Astrocyte of the hippocampus (primary cell): Measurements from ENCODE around the gene ADCY5.

Experiments used
- DNase-seq: peaks from one replicate; pipeline ENCODE4 v3.0.0; 2011; ENCODE audit warnings: low read depth, low spot score

The ADCY5 gene

DNA sequence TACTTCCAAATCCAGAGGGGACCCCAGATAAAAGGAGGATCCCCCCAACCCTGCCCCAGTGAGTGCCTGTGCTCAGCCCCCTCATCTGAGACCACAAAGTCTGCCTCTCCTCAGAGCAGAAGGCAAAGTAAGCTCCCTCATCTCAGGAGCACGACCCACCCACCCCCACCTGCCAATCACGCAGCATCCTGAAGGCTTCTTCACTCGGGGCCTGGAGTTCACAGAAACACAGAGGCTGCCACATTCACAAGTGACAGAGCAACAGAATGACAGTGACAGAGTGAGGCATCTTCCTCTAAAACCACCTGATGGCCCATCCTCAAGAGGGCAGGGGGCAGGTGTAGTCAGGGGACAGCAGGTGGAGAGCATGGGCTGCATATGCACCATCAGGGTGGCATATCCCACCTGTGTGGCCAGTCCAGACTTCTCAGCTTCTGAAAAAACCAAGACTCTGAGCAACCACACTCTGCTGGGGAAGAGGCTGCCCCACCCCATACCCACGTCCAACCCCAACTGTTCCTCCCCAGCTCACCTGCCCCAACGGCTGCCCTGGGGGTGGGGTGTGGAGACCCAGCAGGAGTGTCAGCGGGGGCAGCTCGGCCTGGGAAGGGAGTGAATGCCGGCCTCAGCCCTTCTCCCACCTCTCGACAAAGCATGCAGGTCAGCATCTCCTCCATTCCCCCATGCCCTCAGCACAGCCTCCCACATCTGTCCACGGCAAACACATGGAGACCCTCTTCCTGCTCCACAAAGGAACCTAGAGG lies 19.3 kb downstream of the ADCY5 start:
- no peak for DNase-seq

DNA sequence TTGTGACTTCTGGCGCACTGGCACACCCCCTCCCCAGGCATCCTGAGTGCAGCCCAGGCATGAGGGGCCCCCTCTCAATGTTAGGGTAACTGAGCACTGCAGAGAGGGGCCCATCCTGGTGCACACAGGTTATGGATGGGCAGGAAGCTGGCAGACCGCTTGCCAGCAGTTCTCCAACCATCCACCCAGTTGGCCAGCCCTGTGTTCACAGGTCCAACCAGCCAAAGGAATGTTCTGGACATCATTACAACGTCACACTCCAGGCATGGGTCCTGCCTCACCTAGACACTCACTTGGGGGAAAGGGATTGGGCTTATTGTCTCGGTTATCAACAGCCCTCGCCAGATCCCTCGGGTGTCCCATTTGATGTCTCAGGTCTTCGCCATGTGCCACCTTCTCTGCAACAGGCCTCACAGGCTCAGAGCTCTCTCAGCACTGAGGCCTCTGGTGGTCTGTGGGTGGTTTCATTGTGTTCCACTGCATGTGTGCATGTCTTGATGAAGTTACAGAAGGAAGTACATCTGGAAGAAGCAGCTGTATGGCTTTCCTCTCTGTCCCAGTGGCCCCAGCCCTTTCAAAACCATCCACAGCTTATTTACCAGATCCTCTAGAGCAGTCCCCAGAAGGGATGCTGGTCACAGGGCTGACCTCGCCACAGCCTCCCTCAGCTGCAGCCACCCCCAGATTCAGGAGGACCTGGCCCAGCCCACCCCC lies 23.7 kb downstream of the ADCY5 start:
- no peak for DNase-seq

DNA sequence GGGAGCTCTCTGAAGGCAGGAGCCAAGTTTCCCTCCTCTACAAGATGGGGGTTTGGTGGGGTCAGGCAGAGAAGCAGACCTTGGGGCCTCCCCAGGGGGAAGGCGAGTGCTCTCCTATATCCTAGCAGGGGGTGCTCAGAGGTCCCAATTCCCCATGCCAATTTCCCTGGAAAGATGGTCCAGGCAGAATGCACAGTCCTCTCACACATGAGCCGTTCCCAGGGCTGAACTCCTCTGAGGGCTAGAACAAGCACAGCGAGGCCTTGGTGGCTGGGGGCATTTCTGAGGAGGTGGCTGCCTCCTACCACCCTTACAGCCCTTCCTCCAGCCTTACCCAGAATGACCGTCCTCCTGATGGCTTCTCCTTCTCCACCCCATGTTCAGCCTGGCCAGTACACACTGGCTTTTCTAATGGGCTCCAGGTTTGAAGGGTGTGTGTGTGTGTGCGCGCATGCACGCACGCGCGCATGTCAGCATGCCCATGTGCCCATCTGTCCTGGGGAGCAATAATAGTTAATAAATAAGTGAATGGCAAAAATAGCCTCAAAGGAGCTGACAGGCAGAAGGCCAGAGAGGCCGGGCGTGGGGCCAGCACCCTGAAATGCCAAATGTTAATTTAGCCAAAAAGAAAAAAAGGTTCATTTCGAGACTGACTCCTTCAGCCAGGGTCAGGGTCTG lies 24.4 kb downstream of the ADCY5 start:
- no peak for DNase-seq

DNA sequence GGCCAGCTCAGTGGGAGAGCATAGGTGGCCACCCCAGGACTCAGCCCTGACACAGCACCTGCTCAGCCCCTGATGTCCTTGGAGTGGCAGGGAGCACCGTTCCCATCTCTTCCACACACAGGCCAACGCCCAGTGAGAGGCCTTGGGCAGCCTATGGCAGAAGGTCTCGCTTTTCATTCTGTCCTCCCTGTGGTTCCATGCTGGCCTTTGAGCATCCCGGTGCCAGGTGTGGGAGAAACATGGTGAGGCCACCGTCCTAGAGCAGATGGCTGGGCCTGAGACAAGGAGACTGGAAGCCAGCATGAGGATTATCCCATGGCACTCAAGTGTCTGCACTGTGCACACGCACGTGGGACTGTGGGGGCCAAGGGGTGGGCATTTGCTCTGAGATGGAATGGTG lies 25.1 kb downstream of the ADCY5 start:
- DNase-seq = no peak

DNA sequence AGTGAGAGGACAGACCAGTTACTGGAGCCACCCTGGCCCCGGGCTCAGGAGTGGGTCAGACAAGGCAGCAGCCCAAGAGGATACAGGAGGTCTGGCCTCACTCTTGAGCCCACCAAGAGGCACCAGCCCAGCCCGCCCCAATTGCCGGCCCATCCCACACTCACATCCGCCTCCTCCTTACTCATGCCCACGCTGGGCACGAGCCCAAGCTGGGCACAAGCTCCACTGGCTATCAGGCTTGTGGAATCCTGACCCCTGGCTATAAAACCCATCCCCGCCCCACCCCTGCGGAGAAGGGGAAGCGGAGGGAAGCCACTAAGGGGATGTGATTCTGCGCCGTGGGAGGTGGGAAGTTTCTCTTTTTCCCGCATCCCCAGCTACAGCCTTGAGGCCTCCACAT lies 25.9 kb downstream of the ADCY5 start:
- DNase-seq = peak; percentile 28

DNA sequence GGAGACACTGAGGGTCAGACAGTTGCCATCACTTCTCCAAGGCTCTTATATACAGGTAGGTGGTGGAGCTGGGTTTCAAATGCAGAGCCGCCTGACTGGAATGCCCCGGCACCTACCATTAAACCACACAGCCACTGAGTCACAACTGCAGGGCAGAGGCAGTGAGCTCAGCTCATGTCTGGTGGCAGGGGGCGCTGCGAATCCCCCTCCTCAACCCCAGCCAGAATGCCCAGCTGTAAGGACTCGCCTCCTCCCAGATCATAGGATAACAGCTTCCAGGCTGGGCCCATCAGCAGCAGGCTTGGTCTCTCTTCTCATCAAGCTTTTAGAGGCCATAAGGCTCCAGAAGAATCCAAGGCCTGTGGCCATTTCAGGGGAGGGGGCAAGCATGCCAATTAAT lies 26.4 kb downstream of the ADCY5 start:
- no peak for DNase-seq

DNA sequence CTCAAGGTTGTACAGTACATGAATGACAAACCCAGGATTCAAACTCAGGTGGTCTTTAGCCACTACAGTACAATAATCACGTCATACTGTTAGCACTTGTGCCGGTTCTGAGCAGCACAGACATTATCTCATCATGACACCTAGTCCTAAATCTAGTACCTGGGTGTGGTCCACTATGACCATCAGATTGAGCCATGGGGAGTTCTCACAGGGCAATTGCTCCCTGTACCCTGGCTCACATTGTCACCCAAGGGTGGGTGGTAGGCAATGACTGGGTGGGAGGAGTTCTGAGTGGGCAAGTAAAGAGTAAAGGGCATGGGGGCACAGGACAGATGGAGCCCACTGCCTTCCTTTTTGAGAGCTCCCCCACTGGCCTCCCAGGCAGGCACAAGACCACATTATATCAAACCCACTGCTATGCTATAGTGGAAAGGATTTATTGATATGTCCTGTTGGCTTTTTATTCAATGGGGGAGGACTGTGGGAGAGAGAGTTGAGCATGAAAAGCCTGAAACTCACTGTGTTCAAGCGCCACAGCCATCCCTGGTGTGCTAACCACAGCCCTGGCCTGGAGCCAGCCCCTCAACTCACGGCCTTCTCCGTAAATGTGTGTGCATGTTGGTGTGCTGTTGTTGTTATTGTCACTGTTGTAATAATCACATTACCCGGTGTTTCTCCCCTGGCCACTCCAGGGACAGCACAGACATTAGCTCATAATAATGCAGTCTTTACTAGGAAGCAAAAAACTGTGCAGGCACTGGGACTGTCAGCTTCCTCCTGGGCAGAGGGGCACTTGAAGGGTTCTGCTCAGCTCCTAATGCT lies 27.3 kb downstream of the ADCY5 start:
- DNase-seq = peak; percentile 83

DNA sequence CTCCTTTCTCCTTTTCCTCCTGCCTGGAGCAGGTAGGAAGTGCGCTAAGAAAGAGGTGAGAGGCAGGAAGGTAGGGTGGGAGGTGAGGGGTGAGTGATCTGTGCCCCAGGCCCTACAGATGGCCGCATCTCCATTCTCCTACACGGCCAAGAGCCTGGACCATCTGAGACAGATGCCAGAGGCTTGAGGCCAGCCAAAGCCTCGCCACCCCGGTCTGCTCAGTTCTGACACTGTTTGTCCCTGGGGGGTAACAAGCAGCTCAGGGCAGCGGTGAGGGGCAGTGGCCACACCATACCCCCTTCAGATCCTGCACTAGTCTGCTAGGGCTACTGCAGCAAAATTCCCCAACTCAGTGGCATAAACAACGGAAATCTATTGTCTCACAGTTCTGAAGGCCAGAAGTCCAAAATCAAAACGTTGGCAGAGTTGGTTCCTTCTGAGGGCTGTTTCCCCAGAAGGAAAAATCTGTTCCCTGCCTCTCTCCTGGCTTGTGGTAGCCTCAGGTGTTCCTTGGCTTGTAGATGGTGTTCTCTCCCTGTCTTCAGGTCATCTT lies 28.4 kb downstream of the ADCY5 start:
- DNase-seq = no peak

DNA sequence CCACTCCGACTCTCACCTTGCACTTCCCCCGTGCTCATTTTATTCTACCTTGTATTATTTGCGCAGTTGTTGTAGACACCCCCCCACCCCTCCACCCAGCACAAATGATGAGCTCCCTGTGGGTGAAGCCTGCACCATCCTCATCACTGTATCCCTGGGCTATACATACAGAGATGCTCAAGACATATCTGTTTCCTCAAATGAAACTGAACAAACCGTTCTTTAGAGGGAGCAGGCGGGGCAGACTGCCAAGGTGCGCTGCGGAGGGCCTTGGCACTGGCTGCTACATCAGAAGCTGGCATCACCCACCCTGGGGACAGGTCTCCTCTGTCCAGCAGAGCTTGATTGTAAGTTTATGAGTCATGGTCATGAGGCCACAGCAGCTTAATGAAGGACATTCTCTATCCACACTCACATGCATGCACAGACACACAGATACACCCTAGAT lies 29.0 kb downstream of the ADCY5 start:
- peak; percentile 66 for DNase-seq

DNA sequence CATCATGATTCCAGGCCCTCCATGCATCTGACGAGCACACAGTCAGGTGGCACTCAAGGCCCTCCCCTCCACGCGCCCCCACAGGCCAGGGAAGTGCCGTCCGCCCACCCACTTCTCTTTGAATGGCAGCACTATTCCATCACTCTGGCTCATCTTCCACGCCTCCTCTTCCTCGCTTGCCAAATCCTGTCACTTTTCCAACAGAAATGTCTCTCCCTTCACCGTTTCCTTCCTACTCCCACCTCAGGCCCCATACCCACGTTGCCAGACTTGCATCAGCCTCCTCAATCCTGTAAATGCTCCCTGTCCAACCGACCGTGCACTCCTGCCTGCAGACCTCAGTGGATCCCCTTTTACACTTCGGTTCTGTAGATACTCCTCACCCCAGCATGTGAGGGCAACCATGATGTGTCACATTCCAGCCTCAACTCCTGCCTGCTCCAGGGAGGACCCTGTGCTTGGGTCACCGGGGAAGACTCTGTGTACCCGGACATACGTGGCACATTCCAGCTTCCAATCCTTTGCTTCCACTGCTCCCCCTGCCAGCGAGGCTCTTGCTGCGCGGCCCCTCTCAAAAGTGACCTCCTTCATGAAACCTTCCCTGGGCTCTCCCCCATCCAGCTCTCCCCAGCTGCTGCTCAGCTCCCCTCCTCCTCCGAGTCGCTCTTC lies 29.6 kb downstream of the ADCY5 start:
- DNase-seq = no peak

DNA sequence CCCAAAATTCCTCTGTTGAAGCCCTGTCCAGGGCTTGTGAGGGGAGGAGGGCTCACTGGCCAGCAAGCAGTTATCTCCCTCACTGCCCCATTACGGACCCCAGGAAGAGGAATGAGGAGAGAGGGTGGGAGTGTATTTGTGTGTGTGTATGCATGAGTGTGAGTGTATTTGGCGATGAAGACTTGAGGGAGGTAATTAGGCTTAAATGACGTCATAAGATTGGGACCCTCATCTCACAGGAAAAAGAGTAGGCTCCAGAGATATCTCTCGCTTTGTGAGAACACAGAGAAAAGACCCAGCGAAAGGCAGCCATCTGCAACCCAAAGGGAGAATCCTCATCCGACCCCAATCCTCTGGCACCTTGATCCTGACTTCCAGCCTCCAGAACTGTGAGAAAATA lies 32.2 kb downstream of the ADCY5 start:
- DNase-seq = no peak

DNA sequence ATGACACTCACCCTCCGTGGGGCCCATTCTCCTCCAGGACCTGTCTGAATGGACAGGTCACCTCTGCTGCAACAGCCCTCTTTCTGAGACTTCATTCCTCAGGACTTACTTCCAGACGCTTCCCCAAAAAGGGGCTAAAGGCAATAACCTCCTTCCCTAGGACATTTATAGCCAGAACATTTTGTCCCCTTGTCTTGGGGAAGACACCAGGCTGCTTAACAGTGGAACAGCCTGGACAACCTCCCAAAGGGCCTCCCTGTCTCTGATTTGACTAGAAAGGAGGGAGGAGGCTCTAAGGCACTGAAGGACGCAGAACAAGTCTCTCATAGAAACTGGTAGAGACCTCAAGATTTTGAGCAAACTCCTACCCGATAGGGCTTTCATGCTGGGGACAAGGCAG lies 32.7 kb downstream of the ADCY5 start:
- DNase-seq = no peak

DNA sequence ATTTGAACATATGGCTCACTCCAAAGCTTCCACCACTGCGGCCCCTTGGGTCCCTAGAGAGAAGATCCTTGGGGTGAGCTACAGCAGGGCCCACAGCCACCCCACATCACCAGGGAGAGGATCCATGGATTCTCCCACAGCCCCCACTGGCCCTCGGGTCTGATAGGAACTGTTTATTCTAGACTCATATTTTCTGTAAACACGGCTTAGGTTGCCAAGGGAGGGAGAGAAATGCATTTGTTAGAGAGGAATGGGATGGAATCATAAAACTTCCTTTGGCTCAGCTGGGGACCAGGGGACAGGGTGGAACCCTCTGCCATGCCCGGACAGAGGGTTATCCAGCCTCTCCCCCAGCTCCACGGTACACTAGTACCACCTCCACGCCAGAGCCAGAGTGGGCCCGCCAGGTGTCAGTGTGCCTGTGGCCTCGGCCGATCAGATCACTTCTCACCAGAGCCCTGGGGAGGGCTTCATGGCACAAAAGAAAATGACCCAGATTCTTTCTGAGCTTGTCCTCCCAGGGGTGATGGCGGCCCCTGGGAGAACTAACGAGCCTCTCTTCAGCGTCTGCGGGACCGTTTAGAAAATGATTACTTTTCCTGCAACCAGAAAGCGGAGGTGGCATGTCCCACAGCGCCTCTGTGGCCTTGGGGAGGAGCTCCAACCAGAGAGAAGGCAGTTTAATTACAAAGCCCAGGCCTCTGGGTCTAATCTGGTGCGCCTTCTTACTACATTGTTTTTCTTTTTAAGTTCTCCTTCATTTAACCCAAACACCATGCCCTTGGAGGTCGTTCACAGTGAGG lies 33.7 kb downstream of the ADCY5 start:
- no peak for DNase-seq

DNA sequence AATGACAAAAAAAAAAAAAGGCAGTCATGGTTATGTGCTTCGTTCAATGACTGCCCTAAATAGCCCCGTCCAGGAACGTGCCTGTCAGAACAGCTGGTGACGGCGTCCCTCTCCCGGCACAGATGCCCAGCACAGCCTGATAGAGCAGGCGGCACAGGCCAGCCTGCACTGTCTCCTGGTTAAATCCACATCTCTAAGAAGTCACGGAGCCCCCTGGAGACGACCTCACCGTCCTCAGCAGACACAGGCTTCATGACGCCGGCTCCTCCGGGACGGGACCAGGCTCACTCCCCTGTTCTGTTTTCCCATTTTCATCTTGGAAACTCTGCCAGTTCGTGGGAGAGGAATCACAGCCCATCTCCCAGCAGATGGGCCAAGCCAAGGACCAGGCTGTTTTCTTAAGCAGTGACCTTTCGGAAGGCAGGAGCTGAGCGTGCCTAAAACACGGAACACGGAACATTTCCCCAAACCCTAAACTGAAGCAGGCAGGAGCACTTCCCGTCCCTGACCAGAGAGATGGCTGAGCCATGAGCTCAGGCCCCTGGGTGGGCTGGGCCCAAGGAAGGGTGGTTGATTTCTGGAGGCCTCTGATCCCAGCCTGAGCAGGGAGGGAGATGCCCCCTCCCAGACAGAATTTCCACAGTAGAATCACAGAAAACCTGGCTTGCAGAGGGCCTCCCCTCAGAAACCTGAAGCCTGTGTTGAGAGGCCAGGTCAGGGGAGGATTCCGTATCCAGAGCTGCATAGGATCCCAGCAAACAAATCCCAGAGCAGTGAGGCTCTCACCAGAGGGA lies 35.9 kb downstream of the ADCY5 start:
- DNase-seq = no peak

DNA sequence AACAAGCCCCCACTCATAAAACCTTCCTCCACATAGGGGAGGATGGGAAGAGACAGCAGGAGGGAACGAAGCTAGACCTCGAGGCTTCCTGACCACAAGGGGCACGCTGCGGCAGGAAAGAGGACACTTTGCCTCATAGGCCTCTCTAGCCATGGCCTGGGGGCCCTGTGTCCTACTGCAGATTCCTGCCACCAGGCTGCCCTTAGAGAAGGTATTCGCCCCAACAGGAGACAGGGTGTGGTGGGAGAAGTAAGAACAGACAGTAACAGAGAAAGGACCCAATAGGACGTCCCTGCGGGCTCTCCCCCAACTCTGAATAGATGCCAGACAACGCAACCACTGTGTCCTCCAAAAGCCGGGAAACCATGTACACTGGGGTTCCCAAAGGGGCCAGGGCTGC lies 36.8 kb downstream of the ADCY5 start:
- no peak for DNase-seq

DNA sequence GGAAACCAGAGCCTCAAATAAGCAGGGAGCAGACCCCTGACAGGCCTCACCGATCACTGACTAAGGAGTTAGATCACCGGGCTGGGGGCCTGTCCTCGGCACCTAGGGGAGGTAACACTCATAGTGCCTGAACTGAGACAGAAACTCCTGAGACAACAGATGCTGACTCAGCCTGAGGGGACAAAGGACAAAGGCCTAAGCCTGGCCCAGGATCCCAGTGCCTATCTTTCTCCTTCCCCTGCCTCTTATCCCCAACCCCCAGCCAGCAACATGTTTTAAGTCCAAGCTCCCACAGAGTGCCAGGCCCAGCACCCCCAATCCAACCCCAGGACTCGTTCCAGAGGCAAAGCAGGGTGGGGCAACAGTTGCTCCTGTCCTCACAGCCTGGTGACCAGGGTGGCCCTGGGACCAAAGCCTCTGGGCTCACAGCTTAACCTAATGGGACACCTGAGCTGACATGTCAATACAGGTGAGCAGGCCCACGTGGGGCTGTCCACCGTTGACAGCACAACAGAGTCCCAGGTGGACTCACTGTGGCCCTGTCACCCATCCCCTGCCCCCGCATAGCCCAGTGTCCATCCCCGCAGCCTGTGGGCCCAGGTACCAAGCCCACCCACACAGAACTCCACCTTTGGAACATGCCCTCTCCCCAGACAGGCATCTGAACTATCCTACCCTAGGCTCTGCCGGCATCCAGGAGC lies 37.4 kb downstream of the ADCY5 start:
- no peak for DNase-seq

DNA sequence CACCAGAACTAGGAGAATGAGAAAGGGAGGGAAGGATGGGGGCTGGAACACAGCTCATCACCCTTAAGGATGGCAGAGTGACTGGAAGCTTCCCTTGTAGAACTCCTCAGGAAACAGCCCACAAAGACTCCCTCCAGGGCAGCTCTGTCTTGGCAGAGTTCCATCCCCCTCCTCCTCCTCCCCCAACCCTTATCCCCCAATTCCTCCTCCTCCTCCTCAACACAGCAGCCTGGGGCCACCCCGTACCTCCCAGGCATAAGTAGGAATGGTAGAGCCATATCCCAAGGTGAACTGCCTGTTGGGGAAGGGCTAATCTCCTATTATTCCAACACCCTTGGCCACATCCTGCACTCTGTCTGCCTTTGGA lies 38.8 kb downstream of the ADCY5 start:
- DNase-seq = no peak

DNA sequence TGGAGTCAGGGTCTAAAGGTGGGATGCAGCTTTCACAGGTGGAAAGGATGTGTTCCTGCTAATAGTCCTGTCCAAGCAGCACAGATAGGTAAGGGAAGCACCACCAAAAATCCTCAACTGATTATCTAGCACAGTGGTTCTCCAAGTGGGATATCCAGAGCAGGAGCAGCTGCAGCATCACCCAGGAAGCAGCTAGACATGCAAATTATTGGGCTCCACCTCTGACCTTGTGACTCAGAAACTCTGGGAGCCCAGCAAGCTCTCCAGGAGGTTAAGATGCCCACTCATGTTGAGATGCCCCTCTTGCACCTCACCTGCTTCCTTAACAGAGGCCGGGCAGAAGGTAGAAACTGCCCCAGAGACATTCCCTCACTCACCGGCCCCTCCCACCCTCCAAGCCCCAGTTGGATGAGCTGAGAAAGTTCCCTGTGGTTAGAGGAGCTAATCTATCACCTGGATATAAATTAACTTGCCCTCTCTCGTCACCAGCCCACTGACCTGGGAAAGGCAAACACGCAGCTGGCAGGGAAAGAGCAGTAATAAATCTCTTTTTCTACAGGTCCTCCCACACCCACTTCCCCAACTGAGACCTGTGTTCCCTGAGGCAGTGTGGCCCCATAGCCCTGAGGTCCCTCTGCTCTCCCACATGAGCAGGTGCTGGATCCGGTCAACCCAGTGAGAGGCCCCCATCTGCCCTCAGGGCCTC lies 39.3 kb downstream of the ADCY5 start:
- DNase-seq = no peak
